Activated T-cell treated with anti-CD3 and anti-CD28 coated beads, Interleukin-2, amount 50 U/mL, for 72 hours (primary cell): ENCODE measurements around the gene MTARC1. TPM values are rescaled to one million over a fixed set of nuclear protein-coding genes. Genes with fewer than 3 reads are reported as not detected.

Experiments used
- ATAC-seq, 2 donors: fragments of 150-1000 bp; cut with Tn5 transposase; replicated peaks in 1 of 2; 2 replicates each; pipeline ENCODE4 v1.10.0; 2021; ENCODE audit warnings: moderate library complexity in 2 of 2, mild to moderate bottlenecking in 1 of 2
- DNase-seq, 2 donors: peaks; one replicate each; pipeline ENCODE4 v3.0.0; 2021 to 2022; ENCODE audit warnings: mixed read lengths in 1 of 2
- H3K27ac Mint-ChIP-seq: one replicate; pipeline ENCODE4 v1.8.0; 2022; ENCODE audit warnings: mild to moderate bottlenecking, moderate library complexity, mixed read lengths
- H3K27me3 Mint-ChIP-seq: one replicate; pipeline ENCODE4 v1.8.0; 2022; ENCODE audit warnings: low read depth, mixed read lengths
- H3K36me3 Mint-ChIP-seq, 2 donors: one replicate each; pipeline ENCODE4 v1.8.0; 2022; ENCODE audit warnings: mixed read lengths in 2 of 2, mild to moderate bottlenecking in 1 of 2; ENCODE audit not compliant: insufficient read depth in 2 of 2
- H3K4me1 Mint-ChIP-seq: one replicate; pipeline ENCODE4 v1.8.0; 2022; ENCODE audit warnings: low read depth, mixed read lengths
- H3K4me3 Mint-ChIP-seq, 2 donors: one replicate each; pipeline ENCODE4 v1.8.0; 2022; ENCODE audit warnings: mild to moderate bottlenecking in 2 of 2, mixed read lengths in 2 of 2, moderate library complexity in 2 of 2
- H3K9me3 Mint-ChIP-seq, 2 donors: one replicate each; pipeline ENCODE4 v1.8.0; 2022; ENCODE audit warnings: mixed read lengths in 2 of 2
- total RNA-seq, 2 donors: library from RNA; stranded (reverse); gene quantifications; one replicate each; pipeline ENCODE4 v1.2.3, GENCODE V29; 2022

MTARC1 gene
- total RNA-seq, 2 donors from 2014 or later, result not detected

GRCh38 chr1:220798338-220798737 is 11.6 kb downstream of the MTARC1 start:
- Mint-ChIP-seq H3K9me3 (no peaks in the 10 kb centered on the region), H3K4me1 (no peaks in the 10 kb centered on the region), H3K27me3 (peaks cover 5% of the 10 kb centered on the region), H3K4me3 (no peak overlapping the region), H3K27ac (no peak overlapping the region), H3K36me3 (no peaks in the 10 kb centered on the region)
- ATAC-seq (no peak), DNase-seq (no peak)

- H3K36me3 Mint-ChIP-seq, result no peaks in the 10 kb centered on the region
- no peaks in the 10 kb centered on the region for H3K4me1 Mint-ChIP-seq
- no peak for ATAC-seq
- H3K9me3 Mint-ChIP-seq, result no peaks in the 10 kb centered on the region
- no peak overlapping the region for H3K27ac Mint-ChIP-seq
- peaks cover 5% of the 10 kb centered on the region for H3K27me3 Mint-ChIP-seq
- no peak for DNase-seq
- H3K4me3 Mint-ChIP-seq, result no peak overlapping the region
Measured at GRCh38 chr1:220800262-220800661, 13.5 kb downstream of the MTARC1 start.

GRCh38 chr1:220803401-220804201 is 16.9 kb downstream of the MTARC1 start:
- Mint-ChIP-seq H3K4me1 (no peaks in the 10 kb centered on the region), H3K9me3 (no peaks in the 10 kb centered on the region), H3K36me3 (no peaks in the 10 kb centered on the region), H3K4me3 (no peak overlapping the region), H3K27ac (no peak overlapping the region), H3K27me3 (peaks cover 5% of the 10 kb centered on the region)
- DNase-seq, result peak in 1 of 2 donors; percentile 35
- ATAC-seq, result peak in 1 of 2 donors; percentile 46

- Mint-ChIP-seq H3K27ac (no peak overlapping the region), H3K4me3 (no peak overlapping the region), H3K36me3 (no peaks in the 10 kb centered on the region), H3K27me3 (peaks cover 5% of the 10 kb centered on the region), H3K9me3 (no peaks in the 10 kb centered on the region), H3K4me1 (no peaks in the 10 kb centered on the region)
- DNase-seq, result no peak
- no peak for ATAC-seq
Measured at GRCh38 chr1:220804202-220804586, 17.5 kb downstream of the MTARC1 start.

GRCh38 chr1:220806408-220806807 is 19.7 kb downstream of the MTARC1 start:
- DNase-seq (no peak), ATAC-seq (no peak)
- Mint-ChIP-seq H3K4me1 (peaks cover 6% of the 10 kb centered on the region), H3K36me3 (no peaks in the 10 kb centered on the region), H3K9me3 (no peaks in the 10 kb centered on the region), H3K27ac (no peak overlapping the region), H3K4me3 (no peak overlapping the region), H3K27me3 (peaks cover 13% of the 10 kb centered on the region)

GRCh38 chr1:220807726-220808125 is 21.0 kb downstream of the MTARC1 start:
- DNase-seq (no peak), ATAC-seq (no peak)
- Mint-ChIP-seq H3K27ac (no peak overlapping the region), H3K4me1 (peaks cover 6% of the 10 kb centered on the region), H3K9me3 (no peaks in the 10 kb centered on the region), H3K36me3 (no peaks in the 10 kb centered on the region), H3K27me3 (peaks cover 18% of the 10 kb centered on the region), H3K4me3 (no peak overlapping the region)

GRCh38 chr1:220808345-220809186 is 21.9 kb downstream of the MTARC1 start:
- Mint-ChIP-seq H3K27ac (no peak overlapping the region), H3K9me3 (no peaks in the 10 kb centered on the region), H3K36me3 (no peaks in the 10 kb centered on the region), H3K27me3 (peaks cover 25% of the 10 kb centered on the region), H3K4me1 (peaks cover 6% of the 10 kb centered on the region), H3K4me3 (no peak overlapping the region)
- DNase-seq (no peak), ATAC-seq (no peak)

GRCh38 chr1:220809187-220809550 is 22.5 kb downstream of the MTARC1 start:
- Mint-ChIP-seq H3K36me3 (no peaks in the 10 kb centered on the region), H3K9me3 (no peaks in the 10 kb centered on the region), H3K27ac (no peak overlapping the region), H3K27me3 (peaks cover 31% of the 10 kb centered on the region), H3K4me1 (peaks cover 6% of the 10 kb centered on the region), H3K4me3 (no peak overlapping the region)
- no peak for DNase-seq
- ATAC-seq, result no peak

GRCh38 chr1:220809704-220810103 is 23.0 kb downstream of the MTARC1 start:
- H3K4me3 Mint-ChIP-seq, result no peak overlapping the region
- H3K36me3 Mint-ChIP-seq, result no peaks in the 10 kb centered on the region
- no peak for ATAC-seq
- DNase-seq, result no peak
- no peak overlapping the region for H3K27ac Mint-ChIP-seq
- peaks cover 6% of the 10 kb centered on the region for H3K4me1 Mint-ChIP-seq
- H3K27me3 Mint-ChIP-seq, result peaks cover 34% of the 10 kb centered on the region
- H3K9me3 Mint-ChIP-seq, result no peaks in the 10 kb centered on the region

- H3K27ac Mint-ChIP-seq, result no peak overlapping the region
- peak; percentile 83 to 85 for ATAC-seq
- H3K4me3 Mint-ChIP-seq, result peak overlapping the region; percentile 54 to 58
- H3K9me3 Mint-ChIP-seq, result no peaks in the 10 kb centered on the region
- H3K36me3 Mint-ChIP-seq, result no peaks in the 10 kb centered on the region
- DNase-seq, result peak; percentile 70
- peaks cover 34% of the 10 kb centered on the region for H3K27me3 Mint-ChIP-seq
- peaks cover 6% of the 10 kb centered on the region for H3K4me1 Mint-ChIP-seq
Measured at GRCh38 chr1:220810179-220810653, 23.5 kb downstream of the MTARC1 start.

- Mint-ChIP-seq H3K27ac (no peak overlapping the region), H3K36me3 (no peaks in the 10 kb centered on the region), H3K4me3 (peak overlapping the region in 1 of 2 donors; percentile 54), H3K4me1 (peaks cover 6% of the 10 kb centered on the region), H3K9me3 (no peaks in the 10 kb centered on the region), H3K27me3 (peaks cover 34% of the 10 kb centered on the region)
- DNase-seq, result no peak
- ATAC-seq, result no peak
Measured at GRCh38 chr1:220810963-220811362, 24.2 kb downstream of the MTARC1 start.

GRCh38 chr1:220811695-220812094 is 25.0 kb downstream of the MTARC1 start:
- Mint-ChIP-seq H3K27me3 (peaks cover 34% of the 10 kb centered on the region), H3K4me3 (no peak overlapping the region), H3K27ac (no peak overlapping the region), H3K9me3 (no peaks in the 10 kb centered on the region), H3K4me1 (peaks cover 6% of the 10 kb centered on the region), H3K36me3 (no peaks in the 10 kb centered on the region)
- ATAC-seq (no peak), DNase-seq (no peak)

GRCh38 chr1:220812308-220812707 is 25.6 kb downstream of the MTARC1 start:
- Mint-ChIP-seq H3K4me3 (no peak overlapping the region), H3K9me3 (no peaks in the 10 kb centered on the region), H3K36me3 (no peaks in the 10 kb centered on the region), H3K4me1 (peaks cover 6% of the 10 kb centered on the region), H3K27me3 (peaks cover 34% of the 10 kb centered on the region), H3K27ac (no peak overlapping the region)
- DNase-seq, result no peak
- ATAC-seq, result no peak
